ENCODE data around the gene MPP3.

Gene MPP3

DNA sequence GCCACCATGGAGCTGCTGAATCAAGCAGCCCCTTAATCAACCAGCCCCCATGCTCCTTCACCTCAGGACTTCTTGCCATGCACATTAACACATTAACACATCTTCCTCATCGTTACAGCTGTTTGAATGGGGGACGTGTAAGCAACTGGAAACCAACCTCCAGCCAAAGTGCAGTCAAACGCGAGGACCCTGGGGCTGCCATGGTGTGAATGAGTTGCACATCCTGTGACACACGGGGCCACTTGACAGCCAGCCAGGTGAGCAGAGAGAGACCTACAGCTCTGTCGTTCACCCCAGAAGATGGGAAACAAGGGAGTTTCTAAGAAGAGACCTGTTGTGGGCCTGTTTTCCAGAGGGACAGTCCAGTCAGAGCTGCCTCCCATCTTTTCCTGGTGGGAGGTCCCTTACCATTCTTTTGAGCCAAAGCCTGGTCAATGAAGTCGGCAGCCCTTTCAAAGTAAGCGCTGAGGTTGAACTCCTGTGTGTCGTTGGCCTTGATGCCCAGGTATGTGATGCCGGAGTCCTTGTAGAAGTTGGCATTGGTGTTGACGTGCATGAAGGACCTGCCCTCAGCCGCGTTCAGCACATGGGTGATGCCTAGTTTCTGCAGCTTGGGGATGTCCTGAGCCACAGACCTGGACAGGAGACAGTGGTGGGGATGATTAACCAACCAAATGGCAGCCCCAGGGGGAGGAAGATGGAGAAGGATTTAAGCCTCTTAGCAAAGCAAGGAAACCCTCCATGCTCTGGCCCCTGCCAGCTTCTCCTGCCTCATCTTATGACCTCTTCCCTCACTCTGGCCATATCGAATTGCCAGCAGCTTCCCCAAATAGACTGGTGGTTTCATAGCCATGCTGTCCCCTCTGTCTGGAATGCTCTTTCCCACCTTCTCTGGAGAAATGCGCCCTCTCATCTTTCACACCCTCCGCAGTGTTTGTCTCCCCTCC, 58.4 kb downstream of the MPP3 start:
- DNase-seq (ENCODE audit: low read depth in 3 of 3, low spot score in 1 of 3) = no peak

DNA sequence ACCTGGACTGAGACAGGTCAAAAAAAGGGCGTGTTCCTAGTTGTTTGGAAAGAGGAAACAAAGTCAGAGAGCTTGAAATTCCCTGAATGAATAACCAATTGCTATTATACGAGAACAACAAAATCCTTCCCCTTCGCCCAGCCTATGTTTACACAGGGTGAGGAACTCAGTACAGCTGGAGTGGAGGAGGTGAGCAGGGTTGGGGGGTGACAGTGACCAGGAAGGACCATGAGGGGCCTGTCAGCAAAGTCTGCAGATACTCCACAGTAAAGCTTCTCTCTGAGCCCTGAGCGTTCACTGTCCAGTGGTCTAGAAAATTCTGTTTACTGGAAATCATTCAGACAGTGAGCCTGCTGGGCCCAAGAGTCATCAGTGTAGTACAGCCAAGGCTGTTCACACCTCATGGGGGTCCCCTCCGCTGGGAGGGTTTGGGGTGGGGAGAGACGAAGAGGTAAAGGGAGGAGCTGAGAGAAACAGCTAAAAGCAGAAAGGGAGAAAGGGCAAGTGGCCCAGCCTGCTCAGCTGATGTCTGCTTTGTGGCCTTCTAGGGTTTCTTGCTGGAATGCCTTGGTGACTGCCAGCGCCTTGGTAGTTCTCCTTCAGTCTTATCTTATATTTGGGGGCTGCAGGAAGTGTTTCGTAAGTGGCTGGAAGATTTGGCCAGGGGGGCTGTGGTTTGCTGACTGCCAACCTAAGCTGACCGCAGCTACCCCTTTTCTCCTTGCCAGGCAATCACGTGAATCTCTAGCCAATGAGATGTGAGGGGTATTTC, 59.9 kb downstream of the MPP3 start:
- DNase-seq (ENCODE audit: low read depth in 3 of 3, low spot score in 1 of 3) = no peak

DNA sequence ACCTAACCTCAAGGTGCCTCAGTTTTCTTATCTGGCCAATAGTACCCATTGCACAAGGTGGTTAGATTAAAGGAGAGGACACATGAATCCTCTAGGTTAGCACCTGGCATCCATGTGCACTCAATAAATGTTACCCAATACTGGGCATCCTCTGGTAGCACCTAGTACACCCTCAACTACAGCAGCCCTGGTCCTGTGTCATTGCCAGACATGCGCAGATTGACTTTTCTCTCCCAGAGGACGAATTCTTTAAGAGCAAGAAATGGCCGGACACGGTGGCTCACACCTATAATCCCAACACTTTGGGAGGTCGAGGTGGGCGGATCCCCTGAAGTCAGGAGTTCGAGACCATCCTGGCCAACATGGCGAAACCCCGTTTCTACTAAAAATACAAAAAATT, 61.5 kb downstream of the MPP3 start:
- no peak for DNase-seq (ENCODE audit: low read depth in 3 of 3, low spot score in 1 of 3)

DNA sequence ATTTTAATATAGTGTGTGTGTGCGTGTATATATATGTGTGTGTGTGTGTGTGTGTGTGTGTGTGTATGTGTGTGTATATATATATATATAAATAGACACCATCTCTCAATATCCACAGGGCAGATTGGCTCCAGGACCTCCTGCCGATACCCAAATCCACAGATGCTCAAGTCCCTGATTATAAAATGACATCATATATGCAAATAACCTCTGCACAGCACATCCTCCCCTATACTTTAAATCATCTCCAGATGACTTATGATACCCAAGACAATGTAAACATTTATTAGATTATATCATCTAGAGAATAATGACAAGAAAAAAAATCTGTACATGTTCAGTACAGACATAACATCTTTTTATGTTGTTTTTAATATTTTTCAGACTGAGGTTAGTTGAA, 62.0 kb downstream of the MPP3 start:
- DNase-seq (ENCODE audit: low read depth in 3 of 3, low spot score in 1 of 3) = no peak

DNA sequence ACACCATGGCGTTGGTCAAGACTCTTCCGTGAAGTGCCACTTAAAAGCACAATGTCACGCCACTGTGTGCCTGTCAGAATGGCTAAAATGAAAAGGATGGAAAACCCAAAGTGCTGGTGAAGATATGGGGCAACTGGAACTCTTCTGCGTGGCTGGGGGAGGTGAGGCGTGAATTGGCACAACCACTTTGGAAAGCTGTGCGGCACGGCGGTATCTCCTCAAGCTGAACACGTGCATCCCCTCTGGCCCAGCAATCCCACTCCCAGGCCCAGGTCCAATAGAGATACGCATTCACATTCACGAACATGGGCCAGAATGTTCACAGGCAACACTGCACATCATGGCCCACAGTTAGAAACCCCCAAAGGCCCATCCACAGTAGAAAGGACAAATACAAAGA, 63.1 kb downstream of the MPP3 start:
- no peak for DNase-seq (ENCODE audit: low read depth in 3 of 3, low spot score in 1 of 3)

DNA sequence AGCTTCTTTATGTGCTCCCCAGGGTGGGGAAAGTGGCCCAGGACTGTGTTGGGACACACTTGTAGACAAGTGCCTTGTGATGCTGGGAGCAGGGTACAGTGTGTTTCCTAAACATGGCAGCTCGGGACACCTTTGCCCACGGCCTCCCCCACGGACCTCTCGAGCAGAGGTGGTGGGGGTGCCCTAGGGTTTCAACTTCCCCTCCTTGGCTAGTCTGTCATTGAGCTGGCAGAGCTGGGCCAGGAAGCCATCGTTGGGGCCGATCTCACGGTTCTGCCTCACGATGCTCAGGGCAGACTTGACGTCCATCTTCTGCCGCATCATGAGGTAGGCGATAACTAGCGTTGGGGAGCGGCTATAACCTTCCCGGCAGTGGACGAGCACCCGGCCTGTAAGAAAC, 63.5 kb downstream of the MPP3 start:
- DNase-seq (ENCODE audit: low read depth in 3 of 3, low spot score in 1 of 3) = no peak

DNA sequence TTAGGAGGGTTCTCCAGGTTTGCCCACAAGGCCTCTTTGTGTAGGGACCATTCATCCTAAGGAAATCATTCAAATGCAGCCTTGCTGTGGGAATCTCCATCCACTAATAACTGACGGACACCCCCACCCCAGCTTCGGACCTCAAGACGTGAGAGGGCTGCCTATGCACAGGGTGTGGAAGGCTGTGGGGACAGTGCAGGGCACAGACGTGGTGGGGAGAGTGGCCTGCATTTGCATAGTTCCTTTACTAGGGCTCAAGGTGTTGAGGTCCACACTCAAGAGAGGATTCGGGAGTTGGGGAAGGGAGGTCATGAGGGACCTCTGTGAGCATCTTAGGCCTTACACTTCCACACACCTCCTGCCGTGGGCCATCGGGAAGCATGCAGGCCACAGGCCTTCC, 64.0 kb downstream of the MPP3 start:
- DNase-seq (ENCODE audit: low read depth in 3 of 3, low spot score in 1 of 3) = no peak

DNA sequence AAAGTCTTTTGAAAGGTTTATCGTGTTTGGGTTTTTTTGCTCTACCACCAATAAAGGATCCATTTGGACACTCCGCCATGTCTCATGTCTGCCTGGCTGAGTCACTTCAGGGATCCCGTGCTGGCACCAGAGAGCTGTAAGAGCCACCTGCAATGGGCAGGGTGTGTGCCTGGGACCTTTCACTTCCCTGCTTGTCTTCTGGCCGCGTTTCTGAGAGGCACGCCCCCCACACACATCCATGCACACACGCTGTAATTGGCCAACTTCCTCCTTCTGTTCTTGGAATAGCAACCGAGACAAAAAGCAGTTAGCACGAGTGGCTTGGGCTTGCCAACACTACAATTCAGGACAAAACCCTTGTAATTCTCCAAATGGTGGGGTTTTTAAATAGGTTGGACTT, 64.6 kb downstream of the MPP3 start:
- DNase-seq (ENCODE audit: low read depth in 3 of 3, low spot score in 1 of 3) = no peak

DNA sequence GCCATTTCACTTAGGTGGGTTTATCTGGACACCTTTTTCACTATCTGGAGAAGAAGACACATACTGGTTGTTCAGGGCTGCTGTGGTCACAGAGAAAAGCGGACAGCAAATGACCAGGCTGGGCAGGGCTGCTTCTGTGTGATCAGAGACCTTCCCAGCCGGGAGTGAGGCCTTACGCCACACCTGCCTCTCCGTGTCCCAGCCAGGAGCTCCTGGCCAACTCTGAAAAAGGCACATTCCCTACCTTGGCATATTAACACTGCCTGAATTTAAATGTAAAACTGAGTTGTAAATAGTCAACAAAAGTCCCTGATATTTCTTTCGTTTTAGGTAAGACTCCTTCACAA, 65.3 kb downstream of the MPP3 start:
- DNase-seq (ENCODE audit: low read depth in 3 of 3, low spot score in 1 of 3) = no peak

DNA sequence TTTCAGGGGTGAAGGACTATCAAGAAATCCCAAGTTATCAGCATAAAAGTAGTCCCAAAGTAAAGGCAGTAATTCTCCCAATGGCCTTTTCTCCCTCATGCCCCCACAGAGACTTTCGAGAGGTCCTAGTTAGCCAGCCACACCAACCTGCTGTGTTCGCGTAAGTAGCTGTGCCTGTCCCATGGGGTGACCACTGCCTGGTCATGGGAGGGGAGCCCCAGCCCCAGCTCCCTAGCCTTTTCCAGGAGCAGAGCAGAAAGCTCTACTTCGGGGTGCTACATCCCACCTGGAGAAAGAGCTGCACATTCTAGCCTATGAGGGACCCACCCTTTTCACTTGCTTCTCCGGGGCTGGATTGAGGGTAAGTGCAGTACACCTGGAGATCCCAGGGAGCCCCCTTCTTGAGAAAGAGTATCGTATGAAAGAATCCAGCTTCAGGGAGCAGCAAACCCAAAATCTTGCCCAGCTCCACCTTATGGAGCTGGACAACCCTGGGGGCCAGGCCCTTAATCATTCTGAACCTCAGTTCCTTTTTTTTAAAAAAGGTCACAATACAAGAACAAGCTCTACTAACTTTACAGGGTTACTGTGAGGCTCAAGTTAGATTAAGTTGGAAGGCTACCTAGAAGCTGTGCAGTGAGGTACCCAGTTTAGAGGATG, 65.8 kb downstream of the MPP3 start:
- DNase-seq (ENCODE audit: low read depth in 3 of 3, low spot score in 1 of 3) = no peak

DNA sequence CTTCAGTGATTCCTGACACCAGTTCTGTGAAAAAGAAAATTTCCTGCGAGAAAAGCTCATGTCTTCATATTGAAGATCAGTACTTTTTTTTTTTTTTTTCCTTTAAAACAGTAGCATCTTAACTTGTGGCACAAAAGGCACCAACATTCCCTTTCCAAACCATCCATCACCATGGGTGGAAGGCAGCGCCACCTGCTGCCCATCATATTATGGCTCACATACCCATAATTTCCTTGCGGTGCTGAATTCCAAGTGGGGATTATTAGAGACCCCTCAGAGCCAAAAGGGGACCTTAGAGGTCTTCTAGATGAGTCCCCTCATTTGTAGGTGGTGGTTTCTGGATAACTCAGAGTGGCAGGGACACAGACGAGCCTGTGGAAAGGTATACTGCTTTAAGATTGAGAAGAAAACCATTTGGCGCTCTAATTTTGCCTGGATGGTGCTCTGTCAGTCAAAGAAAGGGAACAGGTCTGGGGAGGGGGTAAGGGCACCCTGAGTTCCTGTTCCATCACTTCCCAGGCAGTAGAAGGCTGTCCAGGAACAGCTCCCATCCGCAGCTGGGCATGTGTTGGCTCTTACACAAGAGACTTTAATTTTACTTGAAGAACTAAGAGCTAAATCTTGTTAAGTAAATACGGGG, 66.4 kb downstream of the MPP3 start:
- peak in 2 of 3 donors; percentile 9 to 38 for DNase-seq (ENCODE audit: low read depth in 3 of 3, low spot score in 1 of 3)

DNA sequence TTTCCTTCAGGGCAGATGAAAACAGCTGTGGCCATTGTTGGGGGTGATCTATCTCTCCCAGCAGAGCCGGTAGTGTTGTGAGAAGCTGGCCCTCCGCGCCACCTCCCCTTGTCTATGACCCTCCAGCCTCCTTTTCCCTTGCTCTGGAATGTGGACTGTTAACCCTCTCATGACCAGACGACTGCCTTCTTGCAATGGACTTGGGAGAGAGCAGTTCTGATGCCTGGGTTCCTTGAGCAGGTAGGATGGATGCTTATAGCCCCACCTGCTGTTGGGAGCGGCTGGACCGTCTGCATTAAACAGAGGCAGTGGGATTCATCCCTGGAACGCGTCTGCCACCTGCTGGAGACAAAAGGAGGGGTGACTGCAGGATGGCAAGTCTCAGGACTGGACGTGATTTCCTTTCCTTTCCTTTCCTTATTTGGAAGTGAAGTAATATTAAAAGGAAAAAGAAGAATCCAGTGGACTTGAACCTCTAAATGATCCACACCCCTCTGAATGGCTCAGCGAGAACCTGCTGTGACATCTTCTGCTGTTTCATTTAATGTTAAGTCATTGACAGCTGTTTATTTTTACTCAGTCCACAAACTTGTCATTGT, 72.6 kb downstream of the MPP3 start:
- DNase-seq (ENCODE audit: low read depth in 3 of 3, low spot score in 1 of 3) = peak; percentile 71 to 84 (median 77)

DNA sequence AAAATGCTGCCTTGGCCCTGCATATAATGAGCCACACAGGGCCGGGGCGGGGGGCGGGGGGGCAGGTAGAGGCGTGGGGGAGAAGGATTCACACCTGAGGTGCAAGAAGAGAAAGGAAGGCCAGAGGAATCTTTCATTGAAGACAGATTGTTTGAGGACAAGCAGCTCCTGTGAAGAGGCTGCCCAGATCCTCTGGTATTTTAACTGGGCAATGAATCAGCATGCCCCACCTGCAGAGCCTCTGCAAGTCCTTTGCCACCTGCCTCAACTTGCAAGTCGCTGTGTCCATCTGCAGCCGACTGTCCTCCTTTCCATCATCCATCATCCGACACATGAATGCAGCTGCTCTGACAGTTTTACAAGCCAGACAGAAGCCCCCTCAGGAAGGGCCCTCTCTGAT, 73.1 kb downstream of the MPP3 start:
- DNase-seq (ENCODE audit: low read depth in 3 of 3, low spot score in 1 of 3) = no peak

DNA sequence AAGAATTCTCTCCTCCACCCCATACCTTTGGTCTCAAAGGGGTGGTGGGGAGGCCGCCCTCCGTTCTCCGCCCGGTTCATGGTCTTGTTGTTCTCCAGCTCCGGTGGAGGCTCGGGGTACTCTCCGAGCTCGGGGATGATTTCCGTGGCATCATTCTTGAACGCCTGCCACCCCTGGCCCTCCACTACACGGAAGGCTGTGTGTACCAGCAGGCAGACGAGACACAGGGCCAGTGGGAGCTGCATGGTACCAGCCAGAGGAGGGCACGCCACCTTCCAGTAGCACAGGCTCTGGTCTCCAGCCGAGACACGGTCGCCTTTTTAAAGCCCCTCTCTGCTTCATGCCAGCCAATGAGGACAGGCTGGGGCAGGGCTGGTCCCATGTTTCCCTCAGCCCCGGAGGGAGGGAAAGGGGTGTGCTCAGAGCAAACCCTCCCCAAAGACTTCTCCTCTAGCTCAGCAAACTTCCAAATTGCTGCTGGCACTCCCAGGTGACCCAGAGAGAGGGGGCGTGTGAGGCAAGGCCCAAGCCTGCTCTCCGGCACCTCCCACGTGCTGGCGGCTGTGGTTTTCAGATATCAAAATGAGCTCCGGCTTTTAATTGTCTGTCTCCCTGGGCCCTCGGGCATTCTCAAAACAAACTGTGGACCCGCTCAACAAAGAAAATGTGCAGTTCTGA, 74.3 kb downstream of the MPP3 start, which contains the start of gene SOST:
Gene SOST, minus strand, starts transcription at position 295 of the 678 bp plus-strand sequence. Its CDS starts 50 bp downstream, at position 245.
- no peak for DNase-seq (ENCODE audit: low read depth in 3 of 3, low spot score in 1 of 3)

DNA sequence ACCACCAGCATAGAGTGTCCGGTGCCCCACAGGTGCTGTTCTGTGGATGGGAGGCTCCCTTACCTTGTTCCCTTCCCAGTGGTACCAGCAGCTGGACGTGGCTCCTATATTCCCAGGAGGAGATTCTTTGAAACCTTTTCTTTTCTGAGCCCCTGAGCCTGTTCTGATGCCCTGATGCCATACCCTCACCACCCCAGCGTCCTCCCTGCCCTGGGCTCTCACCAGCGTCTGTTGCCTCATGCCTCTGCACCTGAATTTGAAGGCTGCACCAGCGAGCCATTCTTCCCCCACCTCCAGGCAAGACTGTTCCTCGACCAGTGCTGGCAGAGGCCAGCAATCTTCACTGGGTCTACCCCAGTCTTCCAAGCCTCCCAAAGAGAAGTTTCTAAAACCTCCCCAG, 74.9 kb downstream of the MPP3 start:
- no peak for DNase-seq (ENCODE audit: low read depth in 3 of 3, low spot score in 1 of 3)

DNA sequence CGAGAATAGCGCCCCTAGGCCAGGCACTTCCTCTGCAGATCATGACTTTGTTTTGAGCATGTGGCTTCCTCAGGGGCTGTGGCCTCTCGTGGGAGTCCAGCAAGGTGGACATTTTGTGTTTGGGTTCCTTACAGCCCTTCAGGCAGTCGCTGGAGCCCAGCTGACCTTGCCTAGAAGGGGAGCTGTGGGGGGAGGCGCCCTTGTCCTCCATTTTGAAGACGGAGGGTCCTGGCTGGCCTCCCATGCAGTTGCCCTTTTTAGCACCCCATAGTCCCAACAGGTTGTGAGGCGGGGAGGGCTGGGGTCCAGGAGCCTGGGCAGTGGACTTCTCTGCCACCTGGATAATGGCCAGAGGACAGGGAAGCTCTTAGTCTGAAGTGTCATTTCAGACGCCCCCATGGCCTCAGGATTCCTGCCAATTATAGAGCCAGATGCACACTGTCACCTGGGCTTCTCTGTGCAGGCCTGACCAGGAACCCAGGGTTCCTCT, 75.7 kb downstream of the MPP3 start:
- no peak for DNase-seq (ENCODE audit: low read depth in 3 of 3, low spot score in 1 of 3)

DNA sequence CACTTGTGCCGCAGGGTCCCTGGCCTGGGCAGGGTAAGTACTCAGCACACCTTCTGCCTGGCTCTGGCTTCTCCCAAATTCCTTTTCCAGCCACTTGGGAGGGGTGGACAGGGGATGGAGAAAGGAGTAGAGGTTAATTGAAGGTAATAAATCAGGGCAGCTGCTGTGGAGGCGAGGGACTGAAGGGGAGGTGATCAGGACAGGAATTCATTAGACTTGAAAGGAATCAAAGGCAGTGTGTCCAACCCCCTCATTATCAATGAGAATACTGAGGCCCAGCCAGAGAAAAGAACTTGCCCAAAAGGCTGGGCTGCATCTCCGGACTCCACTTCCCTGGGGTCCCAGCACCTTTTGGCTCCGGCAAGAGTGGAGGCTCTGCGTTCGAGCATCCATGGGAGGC, 76.7 kb downstream of the MPP3 start:
- DNase-seq (ENCODE audit: low read depth in 3 of 3, low spot score in 1 of 3) = no peak

DNA sequence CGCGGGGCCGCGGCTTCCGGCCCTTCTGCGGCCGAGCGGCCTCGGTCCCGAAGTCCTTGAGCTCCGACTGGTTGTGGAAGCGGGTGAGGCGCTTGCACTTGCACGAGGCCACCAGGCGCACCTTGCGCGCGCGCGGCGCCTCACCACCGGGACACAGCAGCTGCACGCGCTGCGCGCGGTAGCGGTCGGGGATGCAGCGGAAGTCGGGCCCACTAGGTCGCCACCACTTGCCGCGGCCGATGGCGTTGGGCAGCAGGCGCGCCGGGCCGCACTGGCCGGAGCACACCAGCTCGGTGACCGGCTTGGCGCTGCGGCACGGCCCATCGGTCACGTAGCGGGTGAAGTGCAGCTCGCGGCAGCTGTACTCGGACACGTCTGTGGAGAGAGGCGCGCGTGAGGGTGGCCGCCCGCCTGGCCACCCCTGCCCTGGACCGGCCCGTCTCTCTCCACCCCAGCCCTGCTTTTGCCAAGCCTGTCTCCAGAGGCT, 77.5 kb downstream of the MPP3 start:
- no peak for DNase-seq (ENCODE audit: low read depth in 3 of 3, low spot score in 1 of 3)

DNA sequence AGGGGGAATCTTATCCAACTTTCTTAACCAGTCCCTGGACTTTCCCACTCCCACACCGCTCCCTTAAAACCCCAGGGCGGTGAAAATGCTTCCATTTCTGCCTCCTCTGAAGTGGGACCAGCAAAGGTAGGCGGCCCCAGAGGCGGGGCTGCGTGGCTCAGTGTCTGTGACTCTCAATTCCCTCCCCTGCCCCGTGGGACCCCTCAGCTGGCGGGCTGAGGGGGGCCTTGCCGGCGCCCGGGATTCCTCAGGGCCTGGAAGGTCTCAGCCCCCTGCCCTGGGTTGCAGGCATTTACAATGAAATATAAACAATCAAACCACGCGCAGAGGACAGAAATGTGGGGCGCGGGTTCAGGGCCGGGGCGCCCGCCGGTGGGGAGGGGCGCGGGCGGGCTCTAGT, 78.0 kb downstream of the MPP3 start:
- DNase-seq (ENCODE audit: low read depth in 3 of 3, low spot score in 1 of 3) = no peak

DNA sequence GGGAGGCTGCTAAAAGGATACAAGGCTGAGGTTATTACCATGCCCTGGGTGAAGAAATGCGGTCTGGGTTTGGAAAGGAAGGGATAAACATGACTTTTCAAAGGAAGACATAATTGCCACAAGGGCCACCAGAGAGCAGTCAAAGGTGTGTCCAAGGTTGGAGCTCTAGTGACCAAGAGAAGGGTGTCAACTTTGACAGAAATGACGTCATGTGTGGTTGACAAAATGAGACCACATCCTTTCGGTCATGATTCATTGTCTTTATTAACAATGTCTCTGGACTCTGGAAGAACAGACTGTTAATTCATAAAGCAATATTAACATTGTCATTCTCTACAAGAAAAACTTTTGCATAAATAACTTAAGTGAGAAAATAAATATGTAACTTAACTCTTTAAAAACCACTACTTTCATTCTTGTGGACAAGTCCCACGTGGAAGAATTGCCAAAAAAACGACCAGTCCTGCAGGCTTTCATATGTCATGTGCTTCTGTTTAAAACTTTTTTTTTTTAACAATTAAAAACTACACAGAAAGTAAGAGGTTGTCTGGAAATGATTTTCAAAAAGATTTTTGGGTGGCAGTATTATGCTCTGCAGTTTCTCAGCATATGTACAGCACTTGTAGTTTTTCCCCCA, 79.3 kb downstream of the MPP3 start:
- DNase-seq (ENCODE audit: low read depth in 3 of 3, low spot score in 1 of 3) = no peak
